ENCODE data around the gene RFX7.
"Not testable (repeated sequence)": the region's sequence is repeated elsewhere in the genome, so short reads cannot be mapped to it uniquely, and the experiment has no call there.

Gene RFX7

DNA sequence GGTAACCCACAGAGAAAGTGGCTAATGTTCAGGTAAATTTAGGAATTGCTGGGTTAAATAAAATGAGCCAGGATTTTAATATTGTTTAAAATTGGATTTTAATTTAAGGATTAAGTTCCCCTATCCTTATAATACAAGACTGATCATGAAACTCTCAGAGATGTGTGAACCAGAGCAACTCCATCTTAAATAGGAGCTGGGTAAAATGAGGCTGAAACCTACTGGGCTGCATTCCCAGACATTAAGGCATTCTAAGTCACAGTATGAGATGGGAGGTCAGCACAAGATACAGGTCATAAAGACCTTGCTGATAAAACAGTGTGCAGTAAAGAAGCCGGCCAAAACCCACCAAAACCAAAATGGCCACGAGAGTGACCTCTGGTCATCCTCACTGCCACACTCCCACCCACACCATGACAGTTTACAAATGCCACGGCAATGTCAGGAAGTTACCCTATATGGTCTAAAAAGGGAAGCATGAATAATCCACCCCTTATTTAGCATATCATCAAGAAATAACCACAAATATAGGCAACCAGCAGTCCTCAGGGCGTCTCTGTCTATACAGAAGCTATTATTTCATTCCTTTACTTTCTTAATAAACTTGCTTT, 40.3 kb downstream of the RFX7 start:
- not testable (repeated sequence) for DNase-seq

GRCh38 chr15:56202701-56203100, 41.0 kb downstream of the RFX7 start:
- no peak for DNase-seq

DNA sequence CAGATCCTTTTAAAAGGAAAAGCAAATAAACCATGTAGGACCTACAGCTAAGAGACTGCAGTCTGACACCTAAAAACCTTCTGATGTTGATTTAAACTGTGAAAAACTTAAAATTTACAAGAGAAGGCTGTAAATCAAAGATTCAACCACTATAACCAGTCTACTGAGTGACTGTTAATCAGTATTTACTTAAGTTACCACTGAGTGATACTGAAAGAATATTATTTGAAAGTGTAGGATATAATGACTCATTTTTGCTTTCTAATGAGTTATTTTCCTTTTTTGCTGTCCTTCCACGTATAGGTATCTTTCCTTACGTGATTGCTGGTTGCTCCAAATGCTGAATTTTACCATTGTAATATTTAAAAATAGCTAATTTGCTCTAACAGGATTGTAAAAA, 44.6 kb downstream of the RFX7 start:
- DNase-seq: no peak

- no peak for DNase-seq
Measured at GRCh38 chr15:56194035-56194434, 49.6 kb downstream of the RFX7 start.

- no peak for DNase-seq
Measured at GRCh38 chr15:56192659-56193442, 50.8 kb downstream of the RFX7 start.

DNA sequence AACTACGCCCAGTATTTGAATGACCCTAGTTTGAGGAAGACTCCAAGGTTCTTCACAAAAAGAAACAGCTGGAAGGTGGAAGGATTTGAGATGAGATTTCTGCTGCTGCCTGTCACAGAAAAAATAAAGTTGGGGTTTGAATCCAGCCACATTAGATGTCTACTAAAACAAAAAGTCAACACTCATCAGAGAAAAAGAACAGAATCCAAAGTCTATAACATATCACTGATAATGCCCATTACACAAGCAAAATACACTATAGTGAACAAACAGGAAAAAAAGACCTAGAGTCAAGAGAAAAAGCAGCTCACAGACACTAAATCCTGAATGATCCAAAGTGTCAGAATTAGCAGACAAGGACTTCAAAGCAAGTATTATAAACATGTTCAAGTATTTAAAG, 56.0 kb downstream of the RFX7 start:
- DNase-seq: no peak

- DNase-seq: no peak
Measured at GRCh38 chr15:56185980-56186379, 57.7 kb downstream of the RFX7 start.

GRCh38 chr15:56184516-56184915, 59.2 kb downstream of the RFX7 start:
- no peak for DNase-seq

GRCh38 chr15:56180851-56181250, 62.8 kb downstream of the RFX7 start:
- DNase-seq: no peak

DNA sequence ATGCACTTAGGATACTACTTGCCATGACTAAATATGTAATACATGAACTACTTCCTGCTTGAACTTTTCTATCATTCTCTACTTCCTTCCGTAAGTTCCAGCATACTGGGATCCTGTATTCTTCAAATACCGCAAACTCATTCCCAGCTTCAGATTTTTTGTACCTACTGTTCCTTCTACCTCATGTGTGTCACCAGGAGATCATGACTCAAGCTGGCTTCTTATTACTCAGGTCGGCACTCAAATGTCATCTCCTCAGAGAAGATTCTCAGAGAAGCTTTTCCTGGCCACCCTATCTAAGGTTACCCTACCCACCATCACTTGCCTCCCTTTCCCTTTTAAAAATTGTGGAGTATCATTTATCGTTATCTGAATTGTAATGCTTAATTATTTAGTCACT, 66.7 kb downstream of the RFX7 start:
- no peak for DNase-seq

GRCh38 chr15:56175788-56176187, 67.9 kb downstream of the RFX7 start:
- no peak for DNase-seq

- DNase-seq: no peak
Measured at GRCh38 chr15:56174649-56175048, 69.0 kb downstream of the RFX7 start.

GRCh38 chr15:56168394-56168793, 75.3 kb downstream of the RFX7 start:
- DNase-seq: no peak

DNA sequence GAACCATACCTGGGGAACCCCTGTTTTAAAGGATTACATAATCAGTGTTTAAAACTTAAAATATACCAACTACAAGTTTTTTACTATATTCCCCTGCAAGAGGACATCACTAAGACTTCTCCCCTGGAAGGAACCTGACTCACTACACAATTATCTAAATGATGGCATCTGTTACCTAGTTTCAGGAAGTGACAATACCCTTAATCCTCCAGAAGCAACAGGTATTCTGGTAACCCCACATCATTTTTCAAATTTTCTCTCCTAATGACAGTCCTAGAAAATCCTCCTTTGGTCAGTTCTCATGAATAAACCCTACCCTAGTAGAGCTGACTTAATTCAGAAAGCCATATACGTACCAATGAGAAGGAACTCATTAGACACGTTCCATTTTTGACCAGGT, 78.4 kb downstream of the RFX7 start:
- DNase-seq: no peak

- DNase-seq: no peak
Measured at GRCh38 chr15:56160966-56161365, 82.7 kb downstream of the RFX7 start.

DNA sequence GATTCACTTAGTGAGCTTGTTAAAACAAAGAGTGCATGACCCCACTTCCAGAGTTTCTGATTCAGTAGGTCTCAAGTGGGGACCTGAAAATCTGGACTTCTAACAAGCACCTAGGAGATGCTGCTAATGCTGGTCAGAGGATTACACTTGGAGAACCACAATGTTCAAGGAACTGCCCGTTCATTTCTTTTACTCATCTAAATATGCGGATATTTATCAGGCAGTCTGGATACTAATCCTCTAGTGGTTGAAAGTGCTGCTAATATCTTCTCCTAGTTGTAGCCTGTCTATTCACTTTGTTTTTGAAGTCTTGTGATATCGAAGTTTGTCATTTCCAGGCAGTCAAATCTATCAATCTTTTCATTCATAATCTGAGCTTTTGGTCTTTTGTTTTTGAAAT, 86.8 kb downstream of the RFX7 start:
- DNase-seq: no peak

- DNase-seq: not testable (repeated sequence)
Measured at GRCh38 chr15:56155278-56155677, 88.4 kb downstream of the RFX7 start.

- DNase-seq: not testable (repeated sequence)
Measured at GRCh38 chr15:56154768-56155167, 88.9 kb downstream of the RFX7 start.

DNA sequence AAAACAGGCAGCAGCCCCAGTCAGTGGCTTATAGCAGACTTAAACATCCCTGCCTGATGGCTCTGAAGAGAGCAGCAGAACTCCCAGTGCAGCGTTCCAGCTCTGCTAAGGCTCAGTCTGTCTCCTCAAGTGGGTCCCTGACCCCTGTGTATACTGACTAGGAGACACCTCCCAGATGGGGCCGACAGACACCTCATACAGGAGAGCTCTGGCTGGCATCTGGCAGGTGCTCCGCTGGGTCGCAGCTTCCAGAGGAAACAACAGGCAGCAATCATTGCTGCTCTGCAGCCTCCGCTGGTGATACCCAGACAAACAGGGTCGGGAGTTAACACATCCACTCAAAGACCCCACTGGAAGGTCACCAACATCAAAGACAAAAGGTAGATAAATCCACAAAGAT, 93.5 kb downstream of the RFX7 start:
- no peak for DNase-seq

DNA sequence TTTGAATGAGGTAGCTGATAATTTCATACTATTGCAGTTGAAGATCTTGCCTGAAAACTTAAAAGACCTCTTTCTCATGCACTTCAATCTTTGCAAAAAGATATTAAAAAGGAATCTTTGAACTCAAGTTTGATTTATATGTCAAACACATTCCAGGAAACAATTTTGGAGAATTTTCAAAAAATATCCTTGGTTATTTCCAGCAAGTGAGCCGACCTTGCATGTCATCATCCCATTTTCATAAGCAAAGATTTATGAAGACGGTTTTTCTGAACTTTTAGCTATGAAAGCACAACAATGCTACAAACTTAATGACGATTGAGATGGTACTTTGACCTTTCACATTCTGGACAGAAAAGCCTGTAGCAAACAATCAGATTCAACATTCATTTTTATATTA, 95.6 kb downstream of the RFX7 start:
- no peak for DNase-seq

- DNase-seq: no peak
Measured at GRCh38 chr15:56146756-56147155, 96.9 kb downstream of the RFX7 start.

GRCh38 chr15:56128081-56128480, 115.6 kb downstream of the RFX7 start:
- DNase-seq: no peak

DNA sequence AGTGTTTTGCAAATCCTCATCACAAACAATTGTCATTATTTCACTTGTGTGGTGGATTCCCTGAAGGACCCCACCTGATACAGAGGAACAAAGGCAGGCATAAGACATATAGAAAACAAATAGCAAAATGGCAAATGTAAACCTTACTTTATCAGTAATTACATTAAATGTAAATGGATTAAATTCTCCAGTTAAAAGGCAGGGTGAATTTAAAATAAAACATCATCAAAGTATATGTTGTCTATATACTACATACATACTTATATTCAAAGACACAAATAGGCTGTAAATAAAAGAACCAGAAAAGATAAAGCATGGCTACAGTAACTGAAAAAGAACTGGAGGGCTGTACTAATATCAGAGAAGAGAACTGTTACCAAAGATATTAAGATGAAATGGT, 117.3 kb downstream of the RFX7 start:
- DNase-seq: no peak

DNA sequence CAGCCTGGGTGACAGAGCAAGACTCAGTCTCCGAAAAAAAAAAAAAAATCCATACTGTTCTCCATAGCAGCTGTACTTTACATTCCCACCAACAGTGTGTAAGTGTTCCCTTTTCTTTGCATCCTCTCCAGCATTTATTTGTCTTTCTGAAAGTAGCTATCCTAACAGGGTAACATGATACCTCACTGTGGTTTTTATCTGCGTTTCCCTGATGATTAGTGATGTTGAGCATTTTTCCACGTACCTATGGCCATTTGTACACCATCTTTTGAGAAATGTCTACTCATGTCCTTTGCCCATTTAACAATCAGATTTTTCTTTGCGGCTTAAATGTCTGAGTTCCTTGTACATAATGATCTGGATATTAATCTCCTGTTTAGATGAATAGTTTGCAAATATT, 119.3 kb downstream of the RFX7 start:
- DNase-seq: no peak

DNA sequence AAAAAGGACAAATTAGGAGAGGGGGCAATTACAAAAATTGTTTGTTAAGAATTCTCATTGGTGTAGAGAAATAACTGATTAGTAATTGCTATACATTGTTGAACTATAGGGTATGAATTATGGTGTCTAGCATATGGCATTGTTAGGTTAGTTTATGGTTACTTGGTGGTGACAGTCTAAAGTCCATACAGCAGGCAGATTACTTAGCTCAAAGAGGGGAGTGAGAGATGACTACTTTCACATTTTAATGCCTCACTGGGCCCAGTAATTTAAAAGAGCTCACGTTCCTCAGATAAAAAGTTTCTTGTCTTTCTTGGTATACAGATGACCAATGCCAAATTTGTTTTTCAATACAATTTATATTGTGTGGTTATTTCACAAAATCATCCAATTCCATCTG, 137.8 kb downstream of the RFX7 start:
- DNase-seq: no peak

Data from suppressor macrophage treated with lipopolysaccharide for 4 hours (primary cell).